Activated CD4-positive, alpha-beta T cell treated with anti-CD3 and anti-CD28 coated beads, Interleukin-2, amount 10 ng/mL, durations not matched to agents 7 days and 5 days (primary cell): ENCODE results near the gene CDH2. TPM values are rescaled to one million over a fixed set of nuclear protein-coding genes. Genes with fewer than 3 reads are reported as not detected.
A peak's percentile ranks its signal among the peaks of the same experiment; 100 is the strongest.

Experiments
- CTCF ChIA-PET: fragments of 350-600 bp; sonication (Branson Sonifier 250); formaldehyde crosslinking; loops from one replicate; lab custom pipeline; 2021; ENCODE audit warnings: antibody characterized with exemption; lab: Charles Lee
- POLR2A ChIA-PET: fragments of 350-600 bp; sonication (Branson Sonifier 250); formaldehyde crosslinking; loops from one replicate; lab custom pipeline; 2021; ENCODE audit warnings: antibody characterized with exemption; lab: Charles Lee
- DNase-seq: peaks from one replicate; pipeline ENCODE4 v3.0.0-alpha.2; 2020
- H3K27ac Mint-ChIP-seq: one replicate; pipeline ENCODE4 v1.8.0; 2021; ENCODE audit warnings: mild to moderate bottlenecking, moderate library complexity, mixed read lengths
- H3K27me3 Mint-ChIP-seq: one replicate; pipeline ENCODE4 v1.8.0; 2021; ENCODE audit warnings: mixed read lengths
- H3K36me3 Mint-ChIP-seq: one replicate; pipeline ENCODE4 v1.8.0; 2021; ENCODE audit warnings: low read depth, mixed read lengths
- H3K4me1 Mint-ChIP-seq: one replicate; pipeline ENCODE4 v1.8.0; 2021; ENCODE audit warnings: mixed read lengths
- H3K4me3 Mint-ChIP-seq: one replicate; pipeline ENCODE4 v1.8.0; 2021; ENCODE audit warnings: mild to moderate bottlenecking, moderate library complexity, mixed read lengths
- H3K9me3 Mint-ChIP-seq: one replicate; pipeline ENCODE4 v1.8.0; 2021; ENCODE audit warnings: mixed read lengths
- total RNA-seq, 2 experiments: library from RNA; stranded (reverse); gene quantifications; one replicate each; pipeline ENCODE4 v1.2.3, GENCODE V29; 2021

Gene CDH2
- total RNA-seq, 2 experiments from 2014 or later, result not detected

- peak overlapping the region; percentile 41 for H3K27ac Mint-ChIP-seq
- ChIA-PET CTCF (no interaction called here), POLR2A (no interaction called here)
- peaks cover 2% of the 10 kb centered on the region for H3K9me3 Mint-ChIP-seq
- H3K4me1 Mint-ChIP-seq, result peaks cover 16% of the 10 kb centered on the region
- no peak for DNase-seq
- H3K4me3 Mint-ChIP-seq, result no peak overlapping the region
- peaks cover 46% of the 10 kb centered on the region for H3K27me3 Mint-ChIP-seq
- peaks cover 3% of the 10 kb centered on the region for H3K36me3 Mint-ChIP-seq
Measured at GRCh38 chr18:28178720-28179119, 1.8 kb upstream of the CDH2 start.

GRCh38 chr18:28177828-28178635 is 1.1 kb upstream of the CDH2 start:
- peaks cover 2% of the 10 kb centered on the region for H3K9me3 Mint-ChIP-seq
- peaks cover 3% of the 10 kb centered on the region for H3K36me3 Mint-ChIP-seq
- H3K27me3 Mint-ChIP-seq, result peaks cover 46% of the 10 kb centered on the region
- ChIA-PET CTCF (no interaction called here), POLR2A (no interaction called here)
- peaks cover 16% of the 10 kb centered on the region for H3K4me1 Mint-ChIP-seq
- H3K4me3 Mint-ChIP-seq, result peak overlapping the region; percentile 37
- peak overlapping the region; percentile 41 for H3K27ac Mint-ChIP-seq
- DNase-seq, result no peak

- Mint-ChIP-seq H3K27me3 (peaks cover 46% of the 10 kb centered on the region), H3K4me3 (no peak overlapping the region), H3K9me3 (peaks cover 2% of the 10 kb centered on the region), H3K4me1 (peaks cover 16% of the 10 kb centered on the region), H3K27ac (no peak overlapping the region), H3K36me3 (peaks cover 3% of the 10 kb centered on the region)
- DNase-seq, result no peak
- POLR2A ChIA-PET, result no interaction called here
- CTCF ChIA-PET, result no interaction called here
Measured at GRCh38 chr18:28176698-28176947, 307 bp downstream of the CDH2 start.

GRCh38 chr18:28175930-28176697 is 816 bp downstream of the CDH2 start:
- peak overlapping the region; percentile 64 for H3K4me3 Mint-ChIP-seq
- H3K36me3 Mint-ChIP-seq, result peaks cover 3% of the 10 kb centered on the region
- peak overlapping the region; percentile 71 for H3K27ac Mint-ChIP-seq
- H3K9me3 Mint-ChIP-seq, result peaks cover 2% of the 10 kb centered on the region
- POLR2A ChIA-PET, result no interaction called here
- CTCF ChIA-PET, result no interaction called here
- DNase-seq, result no peak
- peaks cover 46% of the 10 kb centered on the region for H3K27me3 Mint-ChIP-seq
- H3K4me1 Mint-ChIP-seq, result peaks cover 16% of the 10 kb centered on the region

- Mint-ChIP-seq H3K4me1 (peaks cover 16% of the 10 kb centered on the region), H3K27me3 (peaks cover 42% of the 10 kb centered on the region)
- CTCF ChIA-PET, result no interaction called here
Measured at GRCh38 chr18:28175150-28175929, 1.6 kb downstream of the CDH2 start.

GRCh38 chr18:28174181-28174905 is 2.6 kb downstream of the CDH2 start:
- Mint-ChIP-seq H3K4me3 (no peak overlapping the region), H3K9me3 (peaks cover 2% of the 10 kb centered on the region), H3K27me3 (peaks cover 35% of the 10 kb centered on the region), H3K4me1 (peaks cover 16% of the 10 kb centered on the region), H3K36me3 (peaks cover 3% of the 10 kb centered on the region), H3K27ac (no peak overlapping the region)
- ChIA-PET CTCF (no interaction called here), POLR2A (no interaction called here)
- no peak for DNase-seq

More at GRCh38 chr18:28175150-28175929, 1.6 kb downstream of the CDH2 start:
- Mint-ChIP-seq H3K9me3 (peaks cover 2% of the 10 kb centered on the region), H3K27ac (peak overlapping the region; percentile 25), H3K36me3 (peaks cover 3% of the 10 kb centered on the region), H3K4me3 (peak overlapping the region; percentile 19)
- POLR2A ChIA-PET, result no interaction called here
- no peak for DNase-seq

- H3K4me3 Mint-ChIP-seq, result no peak overlapping the region
- peaks cover 3% of the 10 kb centered on the region for H3K36me3 Mint-ChIP-seq
- peaks cover 21% of the 10 kb centered on the region for H3K27me3 Mint-ChIP-seq
- POLR2A ChIA-PET, result no interaction called here
- H3K9me3 Mint-ChIP-seq, result peaks cover 2% of the 10 kb centered on the region
- no peak for DNase-seq
- H3K27ac Mint-ChIP-seq, result no peak overlapping the region
- CTCF ChIA-PET, result no interaction called here
- peaks cover 10% of the 10 kb centered on the region for H3K4me1 Mint-ChIP-seq
Measured at GRCh38 chr18:28171837-28172236, 5.1 kb downstream of the CDH2 start.

GRCh38 chr18:28168725-28169124 is 8.2 kb downstream of the CDH2 start:
- no peak for DNase-seq

GRCh38 chr18:28167835-28168349 is 9.0 kb downstream of the CDH2 start:
- no peaks in the 10 kb centered on the region for H3K9me3 Mint-ChIP-seq
- no peak overlapping the region for H3K27ac Mint-ChIP-seq
- H3K4me1 Mint-ChIP-seq, result no peaks in the 10 kb centered on the region
- no peaks in the 10 kb centered on the region for H3K27me3 Mint-ChIP-seq
- H3K36me3 Mint-ChIP-seq, result no peaks in the 10 kb centered on the region
- POLR2A ChIA-PET, result no interaction called here
- DNase-seq, result no peak
- CTCF ChIA-PET, result no interaction called here
- H3K4me3 Mint-ChIP-seq, result no peak overlapping the region

More at GRCh38 chr18:28168725-28169124, 8.2 kb downstream of the CDH2 start:
- CTCF ChIA-PET, result no interaction called here
- H3K36me3 Mint-ChIP-seq, result no peaks in the 10 kb centered on the region
- H3K27me3 Mint-ChIP-seq, result peaks cover 3% of the 10 kb centered on the region
- H3K4me1 Mint-ChIP-seq, result no peaks in the 10 kb centered on the region
- POLR2A ChIA-PET, result no interaction called here
- H3K9me3 Mint-ChIP-seq, result no peaks in the 10 kb centered on the region
- H3K27ac Mint-ChIP-seq, result no peak overlapping the region
- no peak overlapping the region for H3K4me3 Mint-ChIP-seq

GRCh38 chr18:28164771-28165483 is 12.0 kb downstream of the CDH2 start:
- CTCF ChIA-PET, result no interaction called here
- Mint-ChIP-seq H3K36me3 (no peaks in the 10 kb centered on the region), H3K9me3 (no peaks in the 10 kb centered on the region), H3K27me3 (no peaks in the 10 kb centered on the region), H3K27ac (no peak overlapping the region), H3K4me1 (no peaks in the 10 kb centered on the region), H3K4me3 (no peak overlapping the region)
- DNase-seq, result no peak
- POLR2A ChIA-PET, result no interaction called here

- DNase-seq, result no peak
- Mint-ChIP-seq H3K36me3 (no peaks in the 10 kb centered on the region), H3K27me3 (no peaks in the 10 kb centered on the region), H3K4me1 (no peaks in the 10 kb centered on the region), H3K9me3 (no peaks in the 10 kb centered on the region), H3K4me3 (no peak overlapping the region), H3K27ac (no peak overlapping the region)
- POLR2A ChIA-PET, result no interaction called here
- CTCF ChIA-PET, result no interaction called here
Measured at GRCh38 chr18:28163201-28163775, 13.6 kb downstream of the CDH2 start.
